ENCODE data around the gene CD320. TPM values are rescaled to one million over a fixed set of nuclear protein-coding genes. Genes with fewer than 3 reads are reported as not detected.
"Not testable (repeated sequence)": the region's sequence is repeated elsewhere in the genome, so short reads cannot be mapped to it uniquely, and the experiment has no call there.

CD320 gene
- total RNA-seq, 4 donors from 2014 or later = 11.8 to 41.0 (median 22.3) TPM

DNA sequence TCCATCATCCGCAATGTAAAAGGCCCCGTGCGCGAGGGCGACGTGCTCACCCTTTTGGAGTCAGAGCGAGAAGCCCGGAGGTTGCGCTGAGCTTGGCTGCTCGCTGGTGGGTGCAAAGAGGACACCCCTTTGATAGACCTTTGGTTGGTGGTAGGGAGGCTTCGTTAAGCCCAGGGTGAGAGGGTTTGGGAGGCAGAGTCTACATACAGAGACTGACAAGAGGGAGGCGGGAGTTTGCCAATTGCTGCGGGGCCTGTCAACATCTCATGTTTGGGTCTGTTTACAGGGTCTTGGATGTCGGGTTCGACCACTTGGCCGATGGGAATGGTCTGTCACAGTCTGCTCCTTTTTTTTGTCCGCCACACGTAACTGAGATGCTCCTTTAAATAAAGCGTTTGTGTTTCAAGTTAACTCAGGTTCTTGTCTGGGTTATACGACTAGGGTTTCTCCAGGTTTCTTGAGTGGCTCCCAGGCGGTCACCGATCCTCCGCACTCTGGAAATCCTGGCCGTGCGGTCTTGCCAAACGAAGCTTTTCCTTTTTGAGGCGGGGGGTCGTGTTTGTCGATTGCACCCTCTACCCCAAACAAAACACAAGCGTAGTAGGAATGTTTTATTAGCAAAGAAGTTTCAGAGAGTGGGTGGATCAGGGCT is 14.0 kb upstream of the CD320 start:
- Histone ChIP-seq H3K9me3 (no peaks in the 10 kb centered on the region), H3K27me3 (no peaks in the 10 kb centered on the region), H3K4me3 (peak overlapping the region; percentile 80), H3K27ac (peak overlapping the region; percentile 89), H3K4me1 (peaks cover 40% of the 10 kb centered on the region), H3K36me3 (peaks cover 12% of the 10 kb centered on the region)
- TF ChIP-seq POLR2AphosphoS5 (IDR thresholded peaks at IDR 0.05) (no peak), EP300 (IDR thresholded peaks at IDR 0.05) (no peak), CTCF (IDR thresholded peaks at IDR 0.05) (no peak), POLR2A (IDR thresholded peaks at IDR 0.05) (no peak)
- no peak for DNase-seq (ENCODE audit: low spot score in 2 of 2)
- 18% methylated on average over 28 of the region's 30 CpGs for WGBS

DNA sequence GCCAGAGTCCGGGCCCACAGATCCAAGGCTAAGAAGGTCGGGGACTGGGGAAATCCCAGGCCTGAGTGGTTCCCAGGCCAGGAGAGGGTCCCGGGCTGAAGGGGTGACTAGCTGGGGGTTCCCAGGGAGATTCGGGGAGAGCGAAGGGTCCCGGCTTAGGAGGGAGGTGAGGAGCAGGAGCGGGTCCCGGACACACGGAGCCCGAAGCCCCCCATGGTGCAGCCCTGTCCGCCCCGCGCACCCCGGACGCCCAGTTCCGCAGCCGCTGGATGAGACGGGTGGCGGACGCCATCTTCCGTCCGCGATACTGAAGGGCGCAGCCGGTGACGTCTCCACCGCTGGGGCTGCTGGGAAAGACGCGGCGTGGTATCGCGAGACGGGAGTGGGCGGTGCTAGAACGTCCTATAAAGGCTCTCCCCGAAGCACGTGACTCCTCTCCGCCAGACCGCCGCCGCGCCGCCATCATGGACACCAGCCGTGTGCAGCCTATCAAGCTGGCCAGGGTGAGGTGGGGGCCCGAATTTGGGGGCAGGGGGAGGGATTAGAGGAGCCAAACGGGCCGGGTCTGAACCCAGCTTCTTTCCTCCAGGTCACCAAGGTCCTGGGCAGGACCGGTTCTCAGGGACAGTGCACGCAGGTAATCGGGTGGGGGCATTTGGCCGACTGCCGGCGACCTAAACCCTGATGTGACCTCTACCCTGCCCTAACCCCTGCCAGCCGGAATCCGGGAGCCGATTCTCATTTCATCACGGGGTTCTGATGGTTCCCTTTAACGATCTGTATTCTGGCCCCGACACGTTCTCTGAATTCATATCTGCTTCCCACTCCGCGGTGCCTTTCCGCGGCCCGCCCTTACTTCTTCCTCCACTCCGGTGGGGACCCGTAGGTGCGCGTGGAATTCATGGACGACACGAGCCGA is 13.2 kb upstream of the CD320 start, which contains the start of the genes NDUFA7 and RPS28:
Gene NDUFA7, minus strand, starts transcription at position 309 of the 919 bp plus-strand sequence. Its CDS starts 17 bp downstream, at position 292.
Gene RPS28, plus strand, starts transcription at position 430 of the 919 bp plus-strand sequence. Its CDS starts 35 bp downstream, at position 465.
- peak; percentile 98 to 99 for DNase-seq (ENCODE audit: low spot score in 2 of 2)
- H3K27ac ChIP-seq = peak within 1 kb of the TSS; percentile 89
- peak; percentile 67 to 95 for TF ChIP-seq POLR2A (IDR thresholded peaks at IDR 0.05)
- no peak for TF ChIP-seq CTCF (IDR thresholded peaks at IDR 0.05)
- TF ChIP-seq EP300 (IDR thresholded peaks at IDR 0.05) = no peak
- TF ChIP-seq POLR2AphosphoS5 (IDR thresholded peaks at IDR 0.05) = peak; percentile 84 to 97 (median 91)
- peaks cover 40% of the 10 kb centered on the region for H3K4me1 ChIP-seq
- WGBS = under 1% methylated on average over 62 of the region's 72 CpGs
- H3K9me3 ChIP-seq = no peaks in the 10 kb centered on the region
- H3K4me3 ChIP-seq = peak within 1 kb of the TSS; percentile 80
- H3K36me3 ChIP-seq = peaks cover 18% of the 10 kb centered on the region
- no peaks in the 10 kb centered on the region for H3K27me3 ChIP-seq

DNA sequence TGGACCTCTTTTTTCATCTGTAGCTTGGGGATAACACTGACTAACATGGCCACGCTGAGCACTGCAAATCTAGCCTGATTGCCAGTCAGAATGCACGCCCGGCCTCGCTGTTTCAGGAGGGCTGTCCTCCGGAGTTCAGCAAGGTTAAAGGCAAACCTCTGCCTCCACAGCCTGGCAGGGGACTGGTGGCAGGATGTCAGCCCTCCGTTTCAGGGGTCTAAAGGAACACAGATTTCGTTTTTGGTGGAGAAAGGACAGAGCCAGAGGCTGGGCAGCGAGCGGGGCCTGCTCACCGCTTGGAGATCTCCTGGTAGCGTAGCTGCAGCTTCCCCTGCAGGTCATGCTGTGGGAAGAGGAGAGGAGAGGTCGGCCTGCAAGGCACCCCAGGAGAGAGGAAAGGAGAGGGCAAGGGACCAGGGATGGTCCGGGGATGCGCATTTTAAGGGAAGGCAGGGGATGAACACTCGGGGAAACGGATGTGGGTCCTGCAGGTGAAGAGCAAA is 12.5 kb upstream of the CD320 start:
- 0% methylated on average over 15 of the region's 16 CpGs for WGBS
- Histone ChIP-seq H3K36me3 (peaks cover 24% of the 10 kb centered on the region), H3K4me1 (peaks cover 40% of the 10 kb centered on the region), H3K27ac (peak overlapping the region; percentile 89), H3K9me3 (no peaks in the 10 kb centered on the region), H3K27me3 (no peaks in the 10 kb centered on the region), H3K4me3 (peak overlapping the region; percentile 80)
- no peak for DNase-seq (ENCODE audit: low spot score in 2 of 2)
- TF ChIP-seq POLR2A (IDR thresholded peaks at IDR 0.05) (no peak), POLR2AphosphoS5 (IDR thresholded peaks at IDR 0.05) (no peak), CTCF (IDR thresholded peaks at IDR 0.05) (no peak), EP300 (IDR thresholded peaks at IDR 0.05) (no peak)

GRCh38 chr19:8319807-8320520 is 11.8 kb upstream of the CD320 start:
- DNase-seq (ENCODE audit: low spot score in 2 of 2) = no peak
- Histone ChIP-seq H3K36me3 (peaks cover 30% of the 10 kb centered on the region), H3K4me3 (peak overlapping the region; percentile 80), H3K27me3 (no peaks in the 10 kb centered on the region), H3K27ac (no peak overlapping the region), H3K4me1 (peaks cover 40% of the 10 kb centered on the region), H3K9me3 (no peaks in the 10 kb centered on the region)
- WGBS = 83% methylated on average over 19 of the region's 19 CpGs
- TF ChIP-seq POLR2AphosphoS5 (IDR thresholded peaks at IDR 0.05) (no peak), CTCF (IDR thresholded peaks at IDR 0.05) (no peak), POLR2A (IDR thresholded peaks at IDR 0.05) (no peak), EP300 (IDR thresholded peaks at IDR 0.05) (no peak)

DNA sequence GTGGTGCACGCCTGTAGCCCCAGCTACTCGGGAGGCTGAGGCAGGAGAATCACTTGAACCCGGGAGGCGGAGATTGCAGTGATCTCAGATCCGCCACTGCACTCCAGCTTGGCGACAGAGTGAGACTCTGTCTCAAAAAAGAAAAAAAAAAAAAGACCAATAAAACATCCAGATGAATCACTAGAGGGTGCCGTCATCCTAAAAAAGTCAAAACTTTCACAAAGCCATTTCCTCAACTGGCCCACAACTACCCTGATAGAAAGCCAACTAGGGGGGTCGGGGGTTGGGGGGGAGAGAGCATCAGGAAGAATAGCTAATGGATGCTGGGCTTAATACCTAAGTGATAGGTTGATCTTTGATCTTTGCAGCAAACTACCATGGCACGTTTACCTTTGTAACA is 10.7 kb upstream of the CD320 start:
- Histone ChIP-seq H3K4me1 (peaks cover 33% of the 10 kb centered on the region), H3K36me3 (peaks cover 37% of the 10 kb centered on the region)
- not testable (repeated sequence) for H3K27me3 ChIP-seq; H3K27ac ChIP-seq; DNase-seq (ENCODE audit: low spot score in 2 of 2); H3K4me3 ChIP-seq; H3K9me3 ChIP-seq
- WGBS = 77% methylated on average over 9 of the region's 9 CpGs
